Measurements from ENCODE around the gene CFAP221.

CFAP221 gene

DNA sequence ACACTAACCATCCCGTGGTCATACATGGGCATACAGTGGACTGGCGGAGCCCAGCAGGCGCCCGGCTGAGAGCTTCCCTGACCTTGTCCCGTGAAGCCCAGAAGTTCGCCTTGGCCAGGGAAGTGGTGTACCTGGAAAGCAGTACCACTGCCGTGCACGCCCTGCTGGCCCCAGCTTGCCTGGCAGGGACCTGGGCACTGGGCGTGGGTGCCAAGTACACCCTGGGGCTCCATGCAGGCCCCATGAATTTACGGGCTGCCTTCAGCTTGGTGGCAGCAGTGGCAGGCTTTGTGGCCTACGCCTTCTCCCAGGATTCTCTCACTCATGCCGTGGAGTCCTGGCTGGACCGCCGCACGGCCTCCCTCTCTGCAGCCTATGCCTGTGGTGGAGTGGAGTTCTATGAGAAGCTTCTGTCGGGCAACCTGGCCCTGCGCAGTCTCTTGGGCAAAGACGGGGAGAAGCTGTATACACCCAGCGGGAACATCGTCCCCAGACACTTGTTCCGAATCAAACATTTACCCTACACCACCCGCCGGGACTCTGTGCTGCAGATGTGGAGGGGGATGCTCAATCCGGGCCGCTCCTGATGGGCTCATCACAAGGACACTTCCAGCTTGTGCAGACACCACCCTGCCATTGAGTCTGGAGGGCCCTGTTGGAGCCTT, 137.1 kb downstream of the CFAP221 start:
- DNase-seq (ENCODE audit: low spot score) = no peak

DNA sequence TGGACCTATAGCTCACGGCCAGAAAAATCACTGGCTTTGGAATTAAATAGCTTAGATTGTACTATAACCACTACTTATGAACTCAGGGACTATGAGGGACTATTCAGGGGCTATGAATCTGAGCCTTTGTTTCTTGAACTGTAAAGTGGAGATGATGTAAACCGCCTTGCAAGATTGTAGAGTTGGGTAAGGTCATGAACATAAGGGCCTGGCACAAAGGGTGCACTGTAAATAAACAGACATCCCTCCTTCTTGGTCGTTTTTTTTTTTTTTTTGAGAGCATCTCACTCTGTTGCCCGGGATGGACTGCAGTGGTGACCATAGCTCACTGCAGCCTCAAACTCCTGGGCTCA, 137.6 kb downstream of the CFAP221 start:
- no peak for DNase-seq (ENCODE audit: low spot score)

DNA sequence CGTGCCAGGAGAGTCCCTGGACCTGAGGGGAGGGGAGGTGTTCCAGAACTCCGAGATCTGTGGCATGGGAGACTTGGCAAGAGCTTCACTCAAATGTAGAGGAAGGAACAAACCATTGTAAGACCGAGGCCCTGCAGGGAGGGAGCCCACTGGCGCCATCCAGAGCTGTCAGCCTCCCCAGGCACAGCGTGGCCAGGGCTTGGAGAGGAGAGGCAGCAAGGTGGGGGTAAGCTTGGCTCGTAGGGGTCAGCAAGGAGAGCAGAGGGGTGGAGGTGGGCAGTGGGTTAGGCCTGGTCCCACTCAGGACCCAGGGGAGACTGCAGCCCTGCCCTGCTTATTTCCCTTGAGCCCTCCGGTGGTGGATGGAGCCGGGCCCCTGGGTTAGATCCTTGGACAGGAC, 138.3 kb downstream of the CFAP221 start:
- no peak for DNase-seq (ENCODE audit: low spot score)

DNA sequence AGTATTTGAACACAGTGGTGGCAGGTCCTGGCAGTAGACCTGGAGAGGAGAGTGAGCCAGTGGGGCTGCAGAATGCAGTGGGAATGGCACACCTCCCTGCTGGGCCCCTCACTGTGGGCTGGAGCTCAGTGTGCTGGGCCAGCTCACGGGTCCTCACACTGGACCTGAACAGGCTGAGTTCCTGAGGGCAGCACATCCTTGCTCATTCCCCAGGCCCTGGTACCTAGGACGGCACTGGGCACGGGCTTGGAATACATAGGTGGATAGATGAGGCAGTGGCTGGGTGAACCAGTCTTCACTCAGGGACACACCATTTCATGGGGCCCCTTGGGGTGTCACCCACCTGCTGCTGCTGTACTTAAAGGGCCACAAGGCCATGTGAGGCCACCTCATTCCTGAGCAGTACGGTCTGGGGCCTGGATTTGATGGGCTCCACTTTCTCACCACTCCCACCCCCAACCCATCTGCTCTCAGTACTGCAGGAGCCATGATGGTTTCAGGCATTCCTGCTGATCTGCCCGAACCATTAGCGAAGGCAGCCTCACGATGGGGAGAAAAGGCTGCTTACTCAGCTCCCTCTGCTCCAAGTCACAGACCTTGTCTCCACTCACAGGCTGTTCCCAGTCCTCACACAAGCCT, 138.9 kb downstream of the CFAP221 start:
- no peak for DNase-seq (ENCODE audit: low spot score)

DNA sequence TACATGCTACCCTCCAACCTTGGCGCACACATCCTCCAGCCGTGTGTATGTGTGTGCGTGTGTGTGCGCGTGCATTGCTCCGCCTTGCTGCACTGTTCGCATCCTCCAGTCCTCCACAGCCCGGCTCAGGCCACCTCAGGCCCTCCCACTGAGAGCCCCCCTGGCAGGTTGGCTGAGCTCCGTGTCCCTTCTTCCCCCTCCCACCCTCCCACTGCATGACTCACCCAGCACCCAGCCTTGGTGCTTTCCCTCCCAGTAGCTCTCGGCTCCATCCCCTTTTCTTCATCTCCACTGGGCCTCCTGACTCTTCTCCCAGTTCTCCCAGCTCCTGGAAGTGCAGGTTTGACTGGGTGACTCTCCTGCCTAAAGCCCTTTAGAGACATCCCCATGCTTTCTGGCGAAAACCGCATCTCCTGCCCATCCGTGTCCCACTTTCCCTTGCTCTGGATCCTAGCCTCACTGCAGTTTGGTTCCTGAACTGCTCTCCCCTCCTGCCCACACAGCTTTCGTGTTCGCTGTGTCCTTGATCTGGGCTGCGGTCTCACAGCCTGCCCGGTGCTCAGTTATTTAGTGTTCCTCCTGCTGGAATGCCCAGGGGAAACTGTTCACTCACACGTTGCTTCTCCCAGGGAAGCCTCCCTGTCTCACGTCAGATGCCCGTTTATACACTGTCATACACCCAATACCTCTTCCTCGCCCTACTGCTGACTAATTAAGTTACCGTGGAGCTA, 139.6 kb downstream of the CFAP221 start:
- no peak for DNase-seq (ENCODE audit: low spot score)

DNA sequence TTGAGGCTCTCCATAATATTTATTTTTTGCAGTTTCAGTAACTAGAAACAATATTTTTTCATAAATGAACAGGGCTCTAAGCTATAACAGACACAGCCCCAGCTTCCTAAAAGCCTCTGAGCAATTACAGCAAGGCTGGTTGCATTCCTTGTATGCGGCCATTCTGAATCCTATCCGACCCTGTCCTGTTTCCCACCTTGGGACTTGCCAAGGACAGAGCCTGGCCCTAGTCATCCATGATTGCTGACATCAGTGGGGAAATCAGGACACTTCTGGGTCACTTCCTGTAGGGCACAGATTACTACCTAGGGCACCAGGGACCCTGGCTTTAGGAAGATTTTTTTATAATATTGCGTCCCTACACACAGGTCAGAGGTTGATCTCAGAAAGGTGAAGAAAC, 140.3 kb downstream of the CFAP221 start:
- DNase-seq (ENCODE audit: low spot score) = no peak

DNA sequence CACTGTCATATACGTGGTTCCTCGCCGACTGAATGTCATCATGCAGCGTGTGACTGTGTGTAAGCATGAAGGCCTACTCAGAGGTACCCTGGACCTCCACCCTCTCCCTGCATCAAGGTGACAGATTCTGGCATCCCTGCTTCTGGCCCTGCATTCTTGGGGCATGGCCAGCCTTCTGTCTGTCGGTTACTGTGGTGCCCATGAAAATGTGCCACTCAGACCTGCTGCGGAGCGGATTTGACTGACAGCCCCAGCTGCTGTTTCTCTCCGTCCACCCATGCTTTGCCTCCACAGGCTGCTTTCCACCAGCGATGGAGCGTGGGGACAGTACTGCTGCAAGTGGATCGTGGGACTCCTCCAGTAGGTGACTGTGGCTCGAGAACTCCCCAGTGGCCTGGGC, 144.4 kb downstream of the CFAP221 start:
- DNase-seq (ENCODE audit: low spot score) = no peak

DNA sequence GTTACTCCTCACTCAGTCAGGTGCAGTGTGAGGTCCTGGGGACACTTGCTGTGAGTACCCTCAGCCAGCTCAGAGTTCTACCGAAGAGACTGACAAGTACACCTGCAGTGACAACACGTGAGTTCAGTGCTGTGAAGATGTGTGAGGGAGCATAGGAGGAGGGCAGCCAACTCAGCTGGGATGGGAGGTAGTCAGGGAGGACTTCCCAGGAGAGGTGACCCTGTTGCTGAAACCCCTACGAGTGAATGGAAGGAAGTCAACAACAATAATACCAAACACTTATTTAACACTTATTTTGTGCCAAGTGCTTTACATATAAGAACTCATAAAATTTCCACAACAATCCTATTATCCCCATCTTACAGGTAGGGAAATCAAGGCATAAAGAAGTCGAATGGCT, 145.0 kb downstream of the CFAP221 start:
- DNase-seq (ENCODE audit: low spot score) = no peak

DNA sequence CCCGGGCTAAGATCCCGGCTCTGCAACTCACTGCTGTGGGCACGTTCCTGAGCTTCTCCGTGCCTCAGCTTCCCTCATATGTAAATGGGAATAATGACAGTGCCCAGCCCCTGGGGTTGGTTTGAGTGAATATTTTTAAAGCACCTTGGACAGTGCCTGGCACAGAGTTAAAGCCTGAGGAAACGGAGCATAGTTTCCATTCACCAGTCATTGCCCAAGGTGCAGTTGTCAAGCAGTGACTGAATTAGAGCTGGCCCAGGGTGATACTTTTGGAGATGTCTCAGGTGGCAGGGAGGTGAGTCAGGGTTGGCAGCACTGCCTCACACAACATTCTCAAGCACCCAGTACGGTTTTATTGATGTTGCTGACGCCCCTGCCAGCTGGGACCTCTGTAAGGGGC, 146.9 kb downstream of the CFAP221 start:
- DNase-seq (ENCODE audit: low spot score) = no peak

DNA sequence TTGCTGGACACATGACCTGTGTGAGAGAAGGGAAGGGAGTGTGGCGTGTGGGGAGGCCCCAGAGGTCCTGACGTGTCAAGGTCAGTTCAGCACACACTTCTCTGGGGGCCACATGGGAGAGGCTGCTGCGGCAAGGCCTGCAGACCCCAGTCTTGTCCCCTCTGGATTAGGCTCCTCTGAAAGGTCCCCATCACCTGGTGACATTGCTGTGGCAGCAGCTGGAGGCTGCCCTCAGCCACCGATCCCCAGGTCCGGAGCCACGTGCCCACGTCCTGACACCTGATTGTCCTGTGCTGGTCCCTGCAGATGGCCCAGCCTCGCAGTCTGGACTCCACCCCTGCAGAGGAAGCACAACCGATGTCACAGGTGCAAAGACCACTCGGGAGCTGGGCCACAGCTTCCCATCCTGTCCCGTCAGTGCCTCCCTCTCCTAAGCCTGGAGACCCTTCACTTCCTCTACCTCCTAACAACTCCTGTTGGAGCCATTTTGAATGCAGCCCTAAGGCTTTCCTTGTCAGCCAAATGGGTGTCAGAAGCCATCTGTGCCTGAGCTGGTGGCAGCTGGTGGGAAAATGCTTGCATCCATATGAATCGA, 147.5 kb downstream of the CFAP221 start:
- DNase-seq (ENCODE audit: low spot score) = no peak

DNA sequence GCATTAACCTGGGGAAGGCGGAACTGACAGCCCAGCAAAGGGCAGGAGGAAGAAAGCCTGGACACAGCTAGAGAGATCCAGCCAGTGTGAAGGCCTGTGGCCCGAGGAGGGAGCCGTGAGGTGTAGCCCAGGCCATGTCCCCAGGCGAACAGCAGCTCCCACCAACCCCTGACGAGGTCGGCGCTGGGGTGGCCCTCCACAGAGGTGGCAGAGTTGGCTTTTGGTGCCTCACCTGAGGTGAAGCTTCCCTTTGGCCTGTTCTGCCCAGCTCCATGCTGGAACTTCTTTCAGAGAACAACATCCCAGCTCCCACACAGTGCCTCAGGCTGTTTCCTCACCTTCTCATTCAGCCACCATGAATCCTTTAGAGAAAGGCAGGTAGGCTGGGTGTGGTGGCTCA, 148.1 kb downstream of the CFAP221 start:
- no peak for DNase-seq (ENCODE audit: low spot score)

DNA sequence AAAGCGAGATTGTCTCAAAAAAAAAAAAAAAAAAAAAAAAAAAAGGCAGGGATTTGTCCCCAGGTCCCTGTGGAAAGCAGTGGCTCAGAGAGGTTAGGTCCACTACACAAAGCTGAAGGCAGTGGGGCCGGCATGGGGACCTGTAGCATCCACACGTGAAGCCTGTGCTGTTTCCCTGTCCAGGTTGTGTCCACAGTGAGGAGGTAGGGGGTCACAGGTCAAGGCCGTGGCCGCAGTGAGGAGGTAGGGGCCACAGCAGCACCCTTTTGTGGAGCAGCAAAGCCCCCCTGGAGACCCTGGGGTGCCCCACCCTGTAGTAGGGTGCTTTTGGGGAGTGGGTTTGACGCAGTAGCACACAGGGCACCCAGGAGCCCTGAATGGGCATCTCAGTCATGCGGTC, 148.7 kb downstream of the CFAP221 start:
- DNase-seq (ENCODE audit: low spot score) = no peak

DNA sequence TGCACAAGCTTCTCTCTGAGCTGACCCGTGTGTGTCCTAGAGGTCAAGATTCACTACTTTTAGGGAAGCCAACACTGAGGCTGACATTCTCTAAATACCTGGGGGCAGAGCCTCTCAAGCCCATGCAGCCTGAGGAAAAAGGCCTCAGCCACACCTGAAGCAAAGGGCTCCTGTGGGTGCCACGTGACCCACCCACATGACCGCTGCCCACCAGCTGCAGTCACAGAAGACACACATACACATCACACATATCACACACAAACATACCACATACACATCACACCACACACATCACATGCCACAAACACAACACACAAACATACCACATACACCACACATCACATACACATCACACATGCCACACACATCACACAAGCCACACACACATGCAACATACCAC, 149.3 kb downstream of the CFAP221 start:
- DNase-seq (ENCODE audit: low spot score) = no peak

DNA sequence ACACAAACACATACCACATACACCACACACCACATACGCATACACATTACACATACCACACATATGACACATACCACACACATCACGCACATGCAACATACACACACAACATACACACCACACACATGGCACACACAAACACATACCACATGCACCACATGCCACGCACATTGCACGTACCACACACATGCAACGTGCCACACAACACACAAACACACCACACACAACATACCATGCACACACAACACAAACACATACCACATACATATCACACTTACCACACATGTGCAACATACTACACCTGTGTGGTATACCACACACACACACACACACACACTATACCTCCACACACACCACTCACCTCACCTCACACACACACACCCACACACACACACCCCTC, 149.7 kb downstream of the CFAP221 start:
- DNase-seq (ENCODE audit: low spot score) = no peak

DNA sequence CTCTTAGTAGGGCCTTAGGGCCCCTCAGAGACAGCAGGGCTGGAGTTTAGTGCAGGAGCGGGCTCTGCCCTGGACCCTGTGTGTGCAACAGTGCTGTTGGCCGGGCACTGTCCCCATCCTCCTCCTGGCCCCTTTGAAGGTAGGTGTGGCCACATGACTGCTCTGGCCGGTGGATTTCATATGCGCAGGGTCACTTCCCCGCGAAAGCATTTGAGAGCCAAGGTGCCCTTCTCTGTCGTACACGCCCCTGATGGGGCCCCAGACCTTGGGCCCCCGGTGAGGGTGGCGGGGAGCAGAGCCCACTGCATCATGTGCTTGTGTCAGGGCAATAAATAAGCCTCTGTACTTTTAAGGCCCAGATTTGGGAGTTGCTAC, 150.2 kb downstream of the CFAP221 start:
- no peak for DNase-seq (ENCODE audit: low spot score)

DNA sequence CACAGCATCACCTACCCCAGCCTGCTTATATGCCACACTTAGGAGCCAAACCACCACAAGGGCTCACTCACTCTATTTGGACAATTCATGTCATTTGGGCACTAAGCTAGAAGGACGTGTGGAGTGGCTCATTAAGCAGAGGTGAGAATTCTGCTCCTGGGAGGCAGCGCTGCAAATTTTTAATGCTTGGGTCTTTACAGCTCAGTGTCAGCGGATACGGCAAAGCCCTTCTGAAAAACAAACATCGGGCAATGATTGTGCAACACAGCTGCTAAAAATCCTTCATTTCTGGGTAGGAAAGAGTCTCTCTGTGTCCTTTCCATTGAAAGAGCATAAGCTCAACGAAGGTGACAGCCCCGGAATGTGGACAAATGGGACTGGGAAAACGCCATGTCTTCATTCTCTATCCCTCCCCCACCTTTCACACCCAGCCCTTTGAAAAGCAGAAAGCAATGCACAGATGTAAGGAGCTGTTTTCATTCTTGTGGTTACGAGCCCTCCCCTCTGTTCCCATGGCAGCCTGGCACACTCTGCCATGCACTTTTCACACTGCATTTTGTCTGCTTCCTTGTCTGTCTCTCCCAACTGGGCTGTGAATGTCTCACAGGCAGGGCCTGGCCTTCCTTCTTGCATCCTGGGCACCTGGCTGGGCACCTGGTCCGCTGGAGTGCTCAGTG, 150.7 kb downstream of the CFAP221 start:
- DNase-seq (ENCODE audit: low spot score) = peak; percentile 79

DNA sequence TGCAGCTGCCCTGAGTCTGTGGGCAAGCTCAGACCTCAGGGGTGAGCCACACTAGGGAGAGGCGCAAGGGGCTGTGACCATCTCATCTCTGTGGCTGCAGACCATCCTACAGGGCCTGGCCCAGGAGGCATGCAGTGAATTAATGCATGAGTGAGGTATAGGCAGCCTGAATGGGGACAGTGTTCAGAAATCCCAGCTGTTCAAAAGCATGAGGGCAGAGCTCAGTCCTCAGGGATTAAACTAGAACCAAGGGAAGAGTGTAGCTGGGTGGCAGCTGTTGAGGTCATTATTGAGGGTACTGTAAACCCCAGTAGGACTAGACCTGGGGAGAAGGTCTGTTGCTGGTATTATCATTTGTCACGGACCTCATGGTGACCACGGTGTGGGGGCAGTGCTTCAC, 151.8 kb downstream of the CFAP221 start:
- DNase-seq (ENCODE audit: low spot score) = no peak

DNA sequence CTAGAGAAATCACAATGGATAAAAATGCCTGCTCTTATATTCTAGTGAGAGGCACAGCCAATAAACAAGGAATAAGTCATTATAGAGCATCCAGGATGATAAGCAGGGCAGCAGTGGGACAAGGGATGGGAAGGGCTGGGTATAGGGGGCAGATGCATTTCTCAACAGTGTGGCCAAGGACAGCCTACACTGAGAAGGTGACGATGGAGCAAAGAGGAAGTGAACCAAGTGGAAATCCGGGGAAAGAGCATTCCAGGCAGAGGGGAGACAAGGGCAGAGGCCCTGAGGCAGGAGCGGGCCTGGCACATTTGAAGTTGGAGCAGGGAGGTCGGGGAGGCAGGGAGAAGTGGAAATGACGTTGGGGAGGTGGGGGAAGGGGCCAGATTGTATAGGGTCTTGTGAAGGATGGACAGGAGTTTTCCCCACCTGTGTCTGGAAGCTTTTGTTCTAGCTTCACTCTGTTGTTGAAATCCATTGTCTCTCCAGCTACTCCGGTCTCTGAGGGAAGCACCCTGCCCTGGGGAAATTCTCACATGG, 152.3 kb downstream of the CFAP221 start:
- no peak for DNase-seq (ENCODE audit: low spot score)

DNA sequence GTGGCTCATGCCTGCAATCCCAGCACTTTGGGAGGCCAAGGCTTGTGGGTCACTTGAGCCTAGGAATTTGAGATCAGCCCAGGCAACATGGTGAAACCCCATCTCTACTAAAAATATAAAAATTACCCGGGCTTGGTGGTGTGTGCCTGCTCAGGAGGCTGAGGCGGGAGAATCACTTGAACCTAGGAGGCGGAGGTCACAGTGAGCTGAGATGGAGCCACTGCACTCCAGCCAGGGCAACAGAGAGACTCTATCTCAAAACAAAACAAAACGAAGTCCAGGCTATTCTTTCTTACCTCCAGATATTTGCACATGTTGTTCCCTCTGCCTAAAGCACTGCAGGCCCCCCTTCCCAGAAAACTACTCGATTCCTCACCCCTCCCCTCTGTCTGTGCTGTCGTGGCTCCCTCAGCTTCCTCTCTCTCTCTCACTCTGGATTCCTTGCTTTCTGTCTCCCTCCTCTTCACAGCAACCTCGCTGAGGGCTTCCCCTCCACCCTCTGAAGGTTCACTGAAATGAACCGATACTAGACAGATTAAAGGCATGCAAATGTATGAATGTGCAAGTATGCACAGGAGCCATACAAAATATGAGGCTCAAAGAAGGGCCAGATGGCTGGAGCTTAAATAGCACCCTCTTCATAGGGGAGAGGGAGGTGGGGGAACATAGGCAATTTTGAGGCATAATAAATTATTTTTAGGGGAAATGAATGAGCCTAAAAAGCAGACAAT, 153.2 kb downstream of the CFAP221 start:
- no peak for DNase-seq (ENCODE audit: low spot score)

DNA sequence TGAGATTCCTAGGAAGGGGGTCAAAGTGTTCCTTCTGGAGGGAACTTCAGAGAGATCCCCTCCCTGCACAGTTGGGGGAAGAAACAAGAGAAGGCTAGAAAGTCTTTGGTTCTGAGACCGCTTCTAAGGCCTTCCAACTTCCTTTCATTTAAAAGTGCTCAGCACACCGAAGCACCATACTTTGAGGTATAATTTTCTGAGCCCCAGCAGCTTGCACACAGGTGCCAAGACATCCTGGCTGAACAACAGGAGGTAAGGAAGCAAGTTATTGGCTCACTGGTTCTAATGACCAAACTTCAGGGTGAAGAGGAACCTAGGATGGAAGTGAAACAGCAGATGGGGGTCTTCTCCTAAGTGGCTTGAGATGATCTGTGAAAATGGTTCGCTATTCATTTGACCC, 154.0 kb downstream of the CFAP221 start:
- DNase-seq (ENCODE audit: low spot score) = no peak

DNA sequence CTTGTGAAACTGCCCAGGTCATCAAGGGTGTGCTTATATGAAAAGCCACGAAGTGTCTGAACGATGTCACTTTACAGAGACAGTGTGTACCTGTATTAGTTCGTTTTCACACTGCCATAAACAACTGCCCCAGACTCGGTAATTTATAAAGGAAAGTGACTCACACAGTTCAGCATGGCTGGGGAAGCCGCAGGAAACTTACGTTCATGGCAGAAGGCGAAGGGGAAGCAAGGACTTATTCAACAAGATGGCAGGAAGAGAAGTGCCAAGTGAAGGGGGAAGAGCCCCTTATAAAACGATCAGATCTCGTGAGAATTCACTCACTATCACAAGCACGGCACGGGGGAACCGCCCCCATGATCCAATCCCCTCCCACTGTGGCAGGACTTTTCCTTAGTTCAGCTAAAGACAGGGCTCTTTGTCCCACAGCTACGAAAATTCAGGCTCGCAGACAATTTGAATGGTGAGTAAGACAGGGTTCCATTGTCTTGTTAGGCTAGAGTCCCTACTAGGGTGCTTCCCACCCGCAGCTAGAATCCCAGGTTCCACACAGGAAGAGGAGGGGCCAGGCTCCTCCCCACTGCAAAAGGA, 154.9 kb downstream of the CFAP221 start:
- DNase-seq (ENCODE audit: low spot score) = no peak

All from AG20443 (cell line).